ENCODE measurements around the gene GRPEL1. TPM values are rescaled to one million over a fixed set of nuclear protein-coding genes. Genes with fewer than 3 reads are reported as not detected.

GRPEL1 gene
- total and polyA plus RNA-seq, 2 of the 13 experiments (the other 11 are each of a cell fraction or from before 2014, with no cell fraction given): 32.3 to 141 TPM

DNA sequence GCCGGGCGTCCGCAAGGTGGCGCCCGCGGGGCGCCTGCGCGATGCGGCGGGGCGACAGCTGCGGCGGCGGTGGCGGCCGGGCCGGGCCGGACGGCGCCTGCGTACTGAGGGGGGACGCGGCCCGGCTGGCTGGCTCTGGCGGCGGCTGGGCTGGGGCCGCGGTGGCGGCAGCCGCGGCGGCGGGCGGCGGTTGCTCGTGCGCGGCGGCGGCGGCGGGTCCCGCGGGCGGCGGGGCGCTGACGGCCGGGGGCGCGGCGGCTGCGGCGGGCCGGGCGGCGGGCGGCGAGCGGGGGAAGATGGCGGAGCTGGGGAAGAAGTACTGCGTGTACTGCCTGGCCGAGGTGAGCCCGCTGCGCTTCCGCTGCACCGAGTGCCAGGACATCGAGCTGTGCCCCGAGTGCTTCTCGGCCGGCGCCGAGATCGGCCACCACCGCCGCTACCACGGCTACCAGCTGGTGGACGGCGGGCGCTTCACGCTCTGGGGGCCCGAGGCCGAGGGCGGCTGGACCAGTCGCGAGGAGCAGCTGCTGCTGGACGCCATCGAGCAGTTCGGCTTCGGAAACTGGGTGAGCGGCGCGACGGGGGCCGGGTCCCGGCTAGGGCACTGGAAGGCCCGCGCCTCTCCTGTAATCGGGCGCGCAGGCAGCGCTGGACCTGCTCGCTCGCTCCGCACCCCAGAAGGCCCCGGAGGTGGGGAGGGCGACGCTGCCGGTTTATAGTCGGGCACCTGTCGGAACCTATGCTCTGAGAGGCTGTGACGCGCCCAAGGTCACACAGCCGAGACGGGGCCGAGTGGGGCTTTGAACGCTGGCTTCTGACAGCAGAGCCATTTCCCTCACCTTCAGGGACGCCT lies 24.4 kb downstream of the GRPEL1 start, which contains the start of gene TADA2B (continued):
- TF ChIP-seq, protein P1, sequence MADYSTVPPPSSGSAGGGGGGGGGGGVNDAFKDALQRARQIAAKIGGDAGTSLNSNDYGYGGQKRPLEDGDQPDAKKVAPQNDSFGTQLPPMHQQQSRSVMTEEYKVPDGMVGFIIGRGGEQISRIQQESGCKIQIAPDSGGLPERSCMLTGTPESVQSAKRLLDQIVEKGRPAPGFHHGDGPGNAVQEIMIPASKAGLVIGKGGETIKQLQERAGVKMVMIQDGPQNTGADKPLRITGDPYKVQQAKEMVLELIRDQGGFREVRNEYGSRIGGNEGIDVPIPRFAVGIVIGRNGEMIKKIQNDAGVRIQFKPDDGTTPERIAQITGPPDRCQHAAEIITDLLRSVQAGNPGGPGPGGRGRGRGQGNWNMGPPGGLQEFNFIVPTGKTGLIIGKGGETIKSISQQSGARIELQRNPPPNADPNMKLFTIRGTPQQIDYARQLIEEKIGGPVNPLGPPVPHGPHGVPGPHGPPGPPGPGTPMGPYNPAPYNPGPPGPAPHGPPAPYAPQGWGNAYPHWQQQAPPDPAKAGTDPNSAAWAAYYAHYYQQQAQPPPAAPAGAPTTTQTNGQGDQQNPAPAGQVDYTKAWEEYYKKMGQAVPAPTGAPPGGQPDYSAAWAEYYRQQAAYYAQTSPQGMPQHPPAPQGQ (CRISPR knock-in tag; IDR thresholded peaks at IDR 0.05; ENCODE audit: borderline replicate concordance): no peak
- TF ChIP-seq, protein P2, sequence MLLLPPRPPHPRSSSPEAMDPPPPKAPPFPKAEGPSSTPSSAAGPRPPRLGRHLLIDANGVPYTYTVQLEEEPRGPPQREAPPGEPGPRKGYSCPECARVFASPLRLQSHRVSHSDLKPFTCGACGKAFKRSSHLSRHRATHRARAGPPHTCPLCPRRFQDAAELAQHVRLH (CRISPR knock-in tag; IDR thresholded peaks at IDR 0.05; ENCODE audit: borderline replicate concordance, low read depth): no peak
- no peak for TF ChIP-seq POLR2AphosphoS2 (IDR thresholded peaks at IDR 0.05; ENCODE audit: low read depth, low read length)
- TF ChIP-seq RARA (CRISPR knock-in tag; IDR thresholded peaks at IDR 0.05): no peak
- no peak for TF ChIP-seq SETDB1 (CRISPR knock-in tag; IDR thresholded peaks at IDR 0.05; ENCODE audit: borderline replicate concordance)
- peak; percentile 62; the same call in 1 of the 2 replicates for TF ChIP-seq SIN3A (IDR thresholded peaks at IDR 0.05; ENCODE audit: borderline replicate concordance, low read depth, low read length)
- TF ChIP-seq ZBTB1 (CRISPR knock-in tag; IDR thresholded peaks at IDR 0.05; ENCODE audit: borderline replicate concordance): no peak
- peak; percentile 57; the same call in 1 of the 2 replicates for TF ChIP-seq FOXC1 (CRISPR knock-in tag; IDR thresholded peaks at IDR 0.05; ENCODE audit: borderline replicate concordance)
- TF ChIP-seq ZSCAN21 (CRISPR knock-in tag; IDR thresholded peaks at IDR 0.05; ENCODE audit: borderline replicate concordance): no peak
- TF ChIP-seq HDAC1 (CRISPR knock-in tag; IDR thresholded peaks at IDR 0.05): peak; percentile 57; the same call in 1 of the 2 replicates
- no peak for TF ChIP-seq ZNF788 (CRISPR knock-in tag; IDR thresholded peaks at IDR 0.05; ENCODE audit: borderline replicate concordance)
- TF ChIP-seq CHD2 (IDR thresholded peaks at IDR 0.05; ENCODE audit: low read depth, low read length): no peak
- TF ChIP-seq ZNF343 (CRISPR knock-in tag; IDR thresholded peaks at IDR 0.05): no peak
- no peak for TF ChIP-seq MAFF (IDR thresholded peaks at IDR 0.05; ENCODE audit: low read depth, low read length)
- TF ChIP-seq U2AF1 (optimal IDR thresholded peaks at IDR 0.05; ENCODE audit: low read depth, low read length): no peak
- TF ChIP-seq, protein P3, sequence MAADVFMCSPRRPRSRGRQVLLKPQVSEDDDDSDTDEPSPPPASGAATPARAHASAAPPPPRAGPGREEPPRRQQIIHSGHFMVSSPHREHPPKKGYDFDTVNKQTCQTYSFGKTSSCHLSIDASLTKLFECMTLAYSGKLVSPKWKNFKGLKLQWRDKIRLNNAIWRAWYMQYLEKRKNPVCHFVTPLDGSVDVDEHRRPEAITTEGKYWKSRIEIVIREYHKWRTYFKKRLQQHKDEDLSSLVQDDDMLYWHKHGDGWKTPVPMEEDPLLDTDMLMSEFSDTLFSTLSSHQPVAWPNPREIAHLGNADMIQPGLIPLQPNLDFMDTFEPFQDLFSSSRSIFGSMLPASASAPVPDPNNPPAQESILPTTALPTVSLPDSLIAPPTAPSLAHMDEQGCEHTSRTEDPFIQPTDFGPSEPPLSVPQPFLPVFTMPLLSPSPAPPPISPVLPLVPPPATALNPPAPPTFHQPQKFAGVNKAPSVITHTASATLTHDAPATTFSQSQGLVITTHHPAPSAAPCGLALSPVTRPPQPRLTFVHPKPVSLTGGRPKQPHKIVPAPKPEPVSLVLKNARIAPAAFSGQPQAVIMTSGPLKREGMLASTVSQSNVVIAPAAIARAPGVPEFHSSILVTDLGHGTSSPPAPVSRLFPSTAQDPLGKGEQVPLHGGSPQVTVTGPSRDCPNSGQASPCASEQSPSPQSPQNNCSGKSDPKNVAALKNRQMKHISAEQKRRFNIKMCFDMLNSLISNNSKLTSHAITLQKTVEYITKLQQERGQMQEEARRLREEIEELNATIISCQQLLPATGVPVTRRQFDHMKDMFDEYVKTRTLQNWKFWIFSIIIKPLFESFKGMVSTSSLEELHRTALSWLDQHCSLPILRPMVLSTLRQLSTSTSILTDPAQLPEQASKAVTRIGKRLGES (CRISPR knock-in tag; IDR thresholded peaks at IDR 0.05; ENCODE audit: borderline replicate concordance): no peak
- TF ChIP-seq GTF3A (CRISPR knock-in tag; conservative IDR thresholded peaks at IDR 0.05): no peak
- no peak for TF ChIP-seq ZNF496 (CRISPR knock-in tag; IDR thresholded peaks at IDR 0.05; ENCODE audit: insufficient replicate concordance)
- no peak for TF ChIP-seq ZNF543 (CRISPR knock-in tag; IDR thresholded peaks at IDR 0.05)
- TF ChIP-seq ZNF773 (CRISPR knock-in tag; IDR thresholded peaks at IDR 0.05; ENCODE audit: borderline replicate concordance): no peak; the same call in 1 of the 2 replicates
- no peak for TF ChIP-seq ZNF326 (CRISPR knock-in tag; IDR thresholded peaks at IDR 0.05; ENCODE audit: borderline replicate concordance)
- TF ChIP-seq JARID2 (CRISPR knock-in tag; IDR thresholded peaks at IDR 0.05; ENCODE audit: insufficient replicate concordance): no peak
- no peak for TF ChIP-seq HNRNPL (IDR thresholded peaks at IDR 0.05; ENCODE audit: low read depth, low read length)
- peak; percentile 79 for TF ChIP-seq ZFY (CRISPR knock-in tag; IDR thresholded peaks at IDR 0.05)
- TF ChIP-seq ZNF672 (CRISPR knock-in tag; IDR thresholded peaks at IDR 0.05): no peak
- no peak for TF ChIP-seq ARNTL (CRISPR knock-in tag; IDR thresholded peaks at IDR 0.05)

Data from HepG2 (cell line).